ENCODE measurements around the gene MTSS2.

MTSS2 gene

GRCh38 chr16:70715860-70716357 is 30.1 kb upstream of the MTSS2 start:
- no peaks in the 10 kb centered on the region for H4K20me1 ChIP-seq (ENCODE audit: insufficient read depth)
- H3K27ac ChIP-seq: no peak overlapping the region
- TF ChIP-seq, protein P1, sequence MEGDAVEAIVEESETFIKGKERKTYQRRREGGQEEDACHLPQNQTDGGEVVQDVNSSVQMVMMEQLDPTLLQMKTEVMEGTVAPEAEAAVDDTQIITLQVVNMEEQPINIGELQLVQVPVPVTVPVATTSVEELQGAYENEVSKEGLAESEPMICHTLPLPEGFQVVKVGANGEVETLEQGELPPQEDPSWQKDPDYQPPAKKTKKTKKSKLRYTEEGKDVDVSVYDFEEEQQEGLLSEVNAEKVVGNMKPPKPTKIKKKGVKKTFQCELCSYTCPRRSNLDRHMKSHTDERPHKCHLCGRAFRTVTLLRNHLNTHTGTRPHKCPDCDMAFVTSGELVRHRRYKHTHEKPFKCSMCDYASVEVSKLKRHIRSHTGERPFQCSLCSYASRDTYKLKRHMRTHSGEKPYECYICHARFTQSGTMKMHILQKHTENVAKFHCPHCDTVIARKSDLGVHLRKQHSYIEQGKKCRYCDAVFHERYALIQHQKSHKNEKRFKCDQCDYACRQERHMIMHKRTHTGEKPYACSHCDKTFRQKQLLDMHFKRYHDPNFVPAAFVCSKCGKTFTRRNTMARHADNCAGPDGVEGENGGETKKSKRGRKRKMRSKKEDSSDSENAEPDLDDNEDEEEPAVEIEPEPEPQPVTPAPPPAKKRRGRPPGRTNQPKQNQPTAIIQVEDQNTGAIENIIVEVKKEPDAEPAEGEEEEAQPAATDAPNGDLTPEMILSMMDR (conservative IDR thresholded peaks at IDR 0.05; ENCODE audit: low read depth, low read length): no peak
- no peaks in the 10 kb centered on the region for H3K36me3 ChIP-seq (ENCODE audit: insufficient read depth)
- H3K9ac ChIP-seq: no peak overlapping the region
- no peaks in the 10 kb centered on the region for H3K4me1 ChIP-seq (ENCODE audit: low read depth, poor library complexity, severe bottlenecking)
- no peak overlapping the region for H3K4me3 ChIP-seq (IDR thresholded peaks at IDR 0.05; ENCODE audit: insufficient read depth, low read depth, low read length)
- H3K27me3 ChIP-seq (ENCODE audit: insufficient read depth, low read depth): no peaks in the 10 kb centered on the region
- H3K79me2 ChIP-seq (ENCODE audit: insufficient read depth, low read depth): no peaks in the 10 kb centered on the region
- H2AFZ ChIP-seq (ENCODE audit: low read depth): no peak overlapping the region
- H3K4me2 ChIP-seq: no peak overlapping the region

DNA sequence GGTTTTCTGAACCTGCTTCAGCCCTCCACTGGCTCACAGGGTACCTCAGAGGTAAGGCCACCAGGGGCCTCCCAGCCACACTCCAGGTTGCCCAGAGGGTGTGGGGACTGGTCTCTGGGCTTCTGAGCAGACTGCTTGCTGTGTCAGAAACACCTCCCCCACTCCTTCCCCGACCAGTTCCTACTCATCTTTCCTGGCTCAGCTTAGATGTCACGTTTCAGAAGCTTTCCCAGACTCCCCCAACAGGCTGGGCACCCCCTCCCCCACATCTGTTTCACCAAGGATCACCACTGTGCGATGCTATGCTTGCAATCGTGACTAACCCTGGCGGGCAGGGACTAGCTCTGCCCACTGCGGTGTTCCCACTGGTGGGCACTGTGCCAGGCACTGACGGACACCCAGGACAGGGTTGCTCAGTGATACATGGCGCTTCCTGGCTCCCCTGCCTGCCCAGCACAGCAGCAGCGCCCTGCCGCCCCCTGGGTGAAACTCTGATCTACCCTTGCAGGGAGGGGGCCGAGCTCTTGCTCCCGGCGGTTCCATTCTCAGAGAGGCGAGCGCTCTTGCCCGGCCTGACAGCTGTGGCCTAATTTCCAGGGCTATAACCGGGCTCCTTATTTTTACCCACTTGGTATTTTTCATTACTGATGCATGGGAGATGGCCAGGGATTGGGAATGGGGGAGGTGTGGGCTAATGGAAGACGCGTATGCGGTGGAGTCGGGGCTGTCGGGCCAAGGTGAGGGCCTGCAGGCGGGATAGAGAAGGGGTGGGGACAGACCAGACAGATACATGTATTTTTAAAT is 29.4 kb upstream of the MTSS2 start:
- Histone ChIP-seq H3K27ac (no peak overlapping the region), H3K9ac (no peak overlapping the region), H3K36me3 (ENCODE audit: insufficient read depth) (no peaks in the 10 kb centered on the region)

DNA sequence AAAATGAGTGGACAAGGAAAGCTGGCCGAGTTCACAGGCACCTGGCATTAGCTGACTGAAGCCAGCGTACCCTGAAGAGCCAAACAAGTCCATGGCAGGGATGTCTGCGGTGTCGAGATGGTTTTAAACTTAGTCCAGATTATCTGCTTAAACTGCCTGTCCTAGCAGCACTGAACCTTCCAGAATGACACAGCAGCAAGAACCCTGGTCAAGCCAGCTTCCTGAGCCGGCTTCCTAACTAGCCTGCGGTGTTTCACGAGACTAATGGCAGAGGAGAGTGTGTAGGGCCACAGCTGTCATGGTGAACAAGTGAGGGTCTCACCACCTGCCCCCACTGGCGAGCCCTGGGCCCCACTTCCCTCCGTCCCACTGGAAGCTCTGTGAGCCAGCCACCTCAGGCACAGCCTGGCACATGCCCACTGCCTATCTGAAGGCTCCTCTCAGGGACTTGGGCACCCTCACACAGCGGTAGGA is 28.8 kb upstream of the MTSS2 start:
- TF ChIP-seq, protein P1 (conservative IDR thresholded peaks at IDR 0.05; ENCODE audit: low read depth, low read length): no peak
- Histone ChIP-seq H3K27me3 (ENCODE audit: insufficient read depth, low read depth) (no peaks in the 10 kb centered on the region), H3K27ac (no peak overlapping the region), H3K4me1 (ENCODE audit: low read depth, poor library complexity, severe bottlenecking) (no peaks in the 10 kb centered on the region), H3K4me3 (IDR thresholded peaks at IDR 0.05; ENCODE audit: insufficient read depth, low read depth, low read length) (no peak overlapping the region), H4K20me1 (ENCODE audit: insufficient read depth) (no peaks in the 10 kb centered on the region), H3K79me2 (ENCODE audit: insufficient read depth, low read depth) (no peaks in the 10 kb centered on the region), H3K9ac (no peak overlapping the region), H2AFZ (ENCODE audit: low read depth) (no peak overlapping the region), H3K4me2 (no peak overlapping the region), H3K36me3 (ENCODE audit: insufficient read depth) (no peaks in the 10 kb centered on the region)

More for the DNA sequence above, 29.4 kb upstream of the MTSS2 start:
- Histone ChIP-seq H2AFZ (ENCODE audit: low read depth) (no peak overlapping the region), H4K20me1 (ENCODE audit: insufficient read depth) (no peaks in the 10 kb centered on the region), H3K27me3 (ENCODE audit: insufficient read depth, low read depth) (no peaks in the 10 kb centered on the region), H3K79me2 (ENCODE audit: insufficient read depth, low read depth) (no peaks in the 10 kb centered on the region), H3K4me3 (IDR thresholded peaks at IDR 0.05; ENCODE audit: insufficient read depth, low read depth, low read length) (no peak overlapping the region), H3K4me1 (ENCODE audit: low read depth, poor library complexity, severe bottlenecking) (no peaks in the 10 kb centered on the region), H3K4me2 (no peak overlapping the region)
- TF ChIP-seq, protein P1 (conservative IDR thresholded peaks at IDR 0.05; ENCODE audit: low read depth, low read length): no peak

DNA sequence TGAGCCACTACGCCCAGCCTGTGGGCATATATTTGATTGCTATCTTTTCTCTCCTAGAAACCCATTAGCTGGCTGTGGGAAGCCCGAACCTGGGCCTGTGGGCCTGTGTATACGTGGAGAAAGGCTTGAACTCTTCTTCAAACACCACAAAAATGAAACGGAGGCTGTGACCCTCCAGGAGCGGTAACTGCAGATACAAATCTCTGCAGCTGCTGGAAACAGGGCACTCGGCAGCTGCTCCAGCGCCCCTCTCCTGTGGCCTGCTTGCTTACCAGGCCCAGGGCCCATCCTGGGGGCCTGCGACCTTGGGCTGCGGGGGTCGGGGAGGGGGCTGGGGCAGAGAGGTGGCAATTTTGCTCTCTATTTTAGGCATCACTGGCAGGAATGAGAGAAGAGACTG is 28.0 kb upstream of the MTSS2 start:
- Histone ChIP-seq H3K4me2 (no peak overlapping the region), H3K9ac (no peak overlapping the region), H3K79me2 (ENCODE audit: insufficient read depth, low read depth) (no peaks in the 10 kb centered on the region), H3K36me3 (ENCODE audit: insufficient read depth) (no peaks in the 10 kb centered on the region), H3K4me1 (ENCODE audit: low read depth, poor library complexity, severe bottlenecking) (no peaks in the 10 kb centered on the region), H3K4me3 (IDR thresholded peaks at IDR 0.05; ENCODE audit: insufficient read depth, low read depth, low read length) (no peak overlapping the region), H4K20me1 (ENCODE audit: insufficient read depth) (no peaks in the 10 kb centered on the region), H3K27ac (no peak overlapping the region), H2AFZ (ENCODE audit: low read depth) (no peak overlapping the region), H3K27me3 (ENCODE audit: insufficient read depth, low read depth) (no peaks in the 10 kb centered on the region)
- TF ChIP-seq, protein P1 (conservative IDR thresholded peaks at IDR 0.05; ENCODE audit: low read depth, low read length): no peak

Data from KMS-11 (cell line).